IMR-90 (cell line): Measurements from ENCODE around the gene TMF1. TPM values are rescaled to one million over a fixed set of nuclear protein-coding genes. Genes with fewer than 3 reads are reported as not detected.

Experiments
- ATAC-seq: fragments of 200-7000 bp; cut with Tn5 transposase; 2 replicates; pipeline ENCODE4 v1.9.1; 2020; ENCODE audit warnings: low read depth, mild to moderate bottlenecking, moderate library complexity
- BruUV-seq: library from RNA; stranded (reverse); fragments of 400-500 nt; replicated peaks from 2 replicates; lab custom pipeline; 2021; lab: Mats Ljungman, UMichigan
- CTCF ChIA-PET: fragments of 300-600 bp; formaldehyde crosslinking; extraction: SDS; loops from one replicate; lab custom pipeline; 2021; ENCODE audit warnings: antibody characterized with exemption; lab: Yijun Ruan, JAX
- POLR2A ChIA-PET: fragments of 300-600 bp; sonication (Branson Sonifier 250); formaldehyde crosslinking; loops from one replicate; lab custom pipeline; 2022; ENCODE audit warnings: antibody characterized with exemption; ENCODE audit not compliant: unreplicated experiment; lab: Charles Lee
- DNase-seq: peaks from one replicate; pipeline ENCODE4 v3.0.0; 2013
- H2AFZ ChIP-seq: replicated peaks from 2 replicates; pipeline ENCODE3; 2013; ENCODE audit warnings: low read length, mild to moderate bottlenecking; ENCODE audit not compliant: poor library complexity
- H2AK5ac ChIP-seq: 2 replicates; pipeline ENCODE4 v1.6.1; 2013; ENCODE audit warnings: low read depth, low read length, inconsistent platforms
- H2AK9ac ChIP-seq: replicated peaks from 2 replicates; pipeline ENCODE3; 2013; ENCODE audit warnings: mild to moderate bottlenecking, low read depth, low read length, moderate library complexity; ENCODE audit not compliant: poor library complexity
- H2BK120ac ChIP-seq: 2 replicates; pipeline ENCODE4 v1.6.1; 2013; ENCODE audit warnings: low read depth, low read length, inconsistent platforms
- H2BK15ac ChIP-seq: 3 replicates; pipeline ENCODE4 v1.6.1; 2013; ENCODE audit warnings: low read depth, low read length, inconsistent platforms
- H2BK20ac ChIP-seq: 2 replicates; pipeline ENCODE4 v1.6.1; 2013; ENCODE audit warnings: low read depth, mild to moderate bottlenecking, inconsistent platforms, low read length, moderate library complexity
- H2BK5ac ChIP-seq: 2 replicates; pipeline ENCODE4 v1.6.1; 2013; ENCODE audit warnings: mild to moderate bottlenecking, low read depth, low read length, inconsistent platforms; ENCODE audit not compliant: poor library complexity, severe bottlenecking
- H3K14ac ChIP-seq: replicated peaks from 2 replicates; pipeline ENCODE4 v1.6.1; 2013; ENCODE audit warnings: low read depth, low read length, inconsistent platforms
- H3K18ac ChIP-seq: 2 replicates; pipeline ENCODE4 v1.6.1; 2013; ENCODE audit warnings: low read depth, low read length, control low read depth
- H3K23ac ChIP-seq: 2 replicates; pipeline ENCODE4 v1.6.1; 2013; ENCODE audit warnings: low read depth, low read length, inconsistent platforms
- H3K27ac ChIP-seq: 2 replicates; pipeline ENCODE4 v1.5.1; 2013; ENCODE audit warnings: mild to moderate bottlenecking, control low read depth, low read length; ENCODE audit not compliant: insufficient read depth
- H3K27me3 ChIP-seq: 2 replicates; pipeline ENCODE4 v1.6.1; 2013; ENCODE audit warnings: low read length; ENCODE audit not compliant: control insufficient read depth, insufficient read depth
- H3K36me3 ChIP-seq: 2 replicates; pipeline ENCODE4 v1.6.1; 2013; ENCODE audit warnings: low read length, mixed read lengths; ENCODE audit not compliant: control insufficient read depth, insufficient read depth
- H3K4ac ChIP-seq: 2 replicates; pipeline ENCODE4 v1.6.1; 2013; ENCODE audit warnings: low read depth, low read length, inconsistent platforms
- H3K4me1 ChIP-seq: 2 replicates; pipeline ENCODE4 v1.6.1; 2013; ENCODE audit warnings: low read length, mixed read lengths; ENCODE audit not compliant: control insufficient read depth, insufficient read depth
- H3K4me2 ChIP-seq: 2 replicates; pipeline ENCODE4 v1.6.1; 2013; ENCODE audit warnings: low read depth, mild to moderate bottlenecking, control low read depth, low read length, moderate library complexity
- H3K4me3 ChIP-seq: 2 replicates; pipeline ENCODE4 v1.5.1; 2013; ENCODE audit warnings: low read depth, mild to moderate bottlenecking, control low read depth, low read length, moderate library complexity; ENCODE audit not compliant: insufficient read depth
- H3K56ac ChIP-seq: 2 replicates; pipeline ENCODE4 v1.6.1; 2013; ENCODE audit warnings: low read length, inconsistent platforms; ENCODE audit not compliant: insufficient read depth; ENCODE audit errors: extremely low read depth
- H3K79me1 ChIP-seq, 2 experiments: 2 replicates each; pipeline ENCODE4 v1.6.1; 2013; ENCODE audit warnings: low read length in 2 of 2, inconsistent platforms in 1 of 2, low read depth in 1 of 2
- H3K9ac ChIP-seq: 2 replicates; pipeline ENCODE4 v1.6.1; 2013; ENCODE audit warnings: low read depth, low read length, control low read depth
- H3K9me1 ChIP-seq: 2 replicates; pipeline ENCODE4 v1.6.1; 2013; ENCODE audit warnings: low read length, inconsistent platforms; ENCODE audit not compliant: insufficient read depth
- H3K9me3 ChIP-seq: 2 replicates; pipeline ENCODE4 v1.6.1; 2013; ENCODE audit warnings: low read length; ENCODE audit not compliant: control insufficient read depth, insufficient read depth
- H4K20me1 ChIP-seq: 2 replicates; pipeline ENCODE4 v1.6.1; 2013; ENCODE audit warnings: low read length, inconsistent platforms; ENCODE audit not compliant: insufficient read depth
- H4K5ac ChIP-seq: 2 replicates; pipeline ENCODE4 v1.6.1; 2013; ENCODE audit warnings: mild to moderate bottlenecking, low read depth, low read length, control low read depth
- H4K8ac ChIP-seq, 2 experiments: 2 replicates each; pipeline ENCODE4 v1.6.1; 2013; ENCODE audit warnings: low read depth in 2 of 2, low read length in 2 of 2, control low read depth in 1 of 2, inconsistent platforms in 1 of 2
- H4K91ac ChIP-seq: 2 replicates; pipeline ENCODE4 v1.6.1; 2013; ENCODE audit warnings: low read depth, low read length, inconsistent platforms; ENCODE audit not compliant: insufficient read depth
- BHLHE40 ChIP-seq: fragments of 150-350 bp; IDR thresholded peaks from 2 replicates; pipeline ENCODE4 v1.6.1; 2016; ENCODE audit warnings: mild to moderate bottlenecking, low read depth, low read length
- CEBPB ChIP-seq: IDR thresholded peaks from 2 replicates; pipeline ENCODE4 v1.6.1; 2012; ENCODE audit warnings: low read depth, low read length, improper control_type of control experiment
- CTCF ChIP-seq: conservative IDR thresholded peaks from 2 replicates; pipeline ENCODE4 v1.5.1; 2012; ENCODE audit warnings: mild to moderate bottlenecking, low read depth, low read length, improper control_type of control experiment
- FOS ChIP-seq: fragments of 150-350 bp; IDR thresholded peaks from 2 replicates; pipeline ENCODE4 v1.6.1; 2016; ENCODE audit warnings: low read depth, low read length
- MAFK ChIP-seq: IDR thresholded peaks from 2 replicates; pipeline ENCODE4 v1.6.1; 2012; ENCODE audit warnings: low read depth, low read length, improper control_type of control experiment
- MAZ ChIP-seq: IDR thresholded peaks from 2 replicates; pipeline ENCODE4 v1.6.1; 2012; ENCODE audit warnings: low read depth, mild to moderate bottlenecking, low read length, improper control_type of control experiment, moderate library complexity, borderline replicate concordance
- MXI1 ChIP-seq: IDR thresholded peaks from 2 replicates; pipeline ENCODE4 v1.6.1; 2012; ENCODE audit warnings: low read depth, mild to moderate bottlenecking, low read length, moderate library complexity, borderline replicate concordance
- NFE2L2 ChIP-seq: fragments of 150-350 bp; IDR thresholded peaks from 2 replicates; pipeline ENCODE4 v1.6.1; 2016; ENCODE audit warnings: low read depth, mild to moderate bottlenecking, low read length
- POLR2A ChIP-seq: IDR thresholded peaks from 2 replicates; pipeline ENCODE4 v1.6.1; 2012; ENCODE audit warnings: mild to moderate bottlenecking, low read depth, low read length
- RAD21 ChIP-seq: IDR thresholded peaks from 2 replicates; pipeline ENCODE4 v1.6.1; 2012; ENCODE audit warnings: low read length, improper control_type of control experiment
- RFX5 ChIP-seq: IDR thresholded peaks from 2 replicates; pipeline ENCODE4 v1.8.0; 2012; ENCODE audit warnings: low read depth, mild to moderate bottlenecking, low read length, moderate library complexity
- SMC3 ChIP-seq: fragments of 150-350 bp; IDR thresholded peaks from 2 replicates; pipeline ENCODE4 v1.6.1; 2016; ENCODE audit warnings: low read depth, mild to moderate bottlenecking, antibody characterized with exemption, low read length, moderate library complexity
- USF2 ChIP-seq: fragments of 150-350 bp; IDR thresholded peaks from 2 replicates; pipeline ENCODE4 v1.6.1; 2017; ENCODE audit warnings: mild to moderate bottlenecking, antibody characterized with exemption, low read length, low read depth
- dilution Hi-C: fragments of 300-500 bp; cut with HindIII; formaldehyde crosslinking; loops from one replicate; pipeline ENCODE4 v1.14.3; 2018; ENCODE audit warnings: low sequenced_read_pairs; ENCODE audit not compliant: unreplicated experiment
- in situ Hi-C: fragments of 300-500 bp; cut with MboI; formaldehyde crosslinking; loops from 3 replicates; pipeline ENCODE4 v1.14.3; 2019; ENCODE audit warnings: low sequenced_read_pairs, inconsistent platforms, mixed read lengths
- intact Hi-C: fragments of 100-400 bp; cut with micrococcal nuclease; formaldehyde crosslinking; loops from 2 replicates; pipeline ENCODE4 v1.10.0; 2022
- polyA plus RNA-seq, 3 experiments: library from polyadenylated mRNA; depleted of rRNA; stranded (reverse); fragments of >200 nt; gene quantifications; 2 replicates each; pipeline ENCODE4 v1.2.3, GENCODE V29; 2012; ENCODE audit warnings: low replicate concordance in 1 of 3
- total RNA-seq: library from RNA; depleted of rRNA; stranded (reverse); fragments of >200 nt; gene quantifications from 2 replicates; pipeline ENCODE4 v1.2.3, GENCODE V29; 2012

Gene TMF1
- total and polyA plus RNA-seq, 2 of the 4 experiments (the other 2 are of a cell fraction): 12.4 to 39.1 TPM

- DNase-seq (peak; percentile 83), ATAC-seq (peak; percentile 15; the same call in 1 of the 2 replicates)
- Histone ChIP-seq H3K9me1 (peaks cover 7% of the 10 kb centered on the region), H2AK5ac (no peak overlapping the region), H2BK120ac (0 out of 2 replicates have a peak overlapping the region, but pooled peaks have one; percentile 39), H3K9ac (no peak overlapping the region), H3K56ac (no peak overlapping the region; the same call in 1 of the 2 replicates), H3K27me3 (no peaks in the 10 kb centered on the region), H4K20me1 (peaks cover under 1% of the 10 kb centered on the region; the same call in 1 of the 2 replicates), H3K4me3 (no peak overlapping the region), H3K36me3 (peaks cover 1% of the 10 kb centered on the region; the same call in 1 of the 2 replicates), H2AK9ac (no peak overlapping the region), H3K4ac (no peak overlapping the region), H4K5ac (no peak overlapping the region), H3K4me1 (peaks cover 9% of the 10 kb centered on the region), H3K9me3 (no peaks in the 10 kb centered on the region), H3K4me2 (peak overlapping the region; percentile 21; the same call in 1 of the 2 replicates), H3K79me1 (peaks cover 0 to 41% of the 10 kb centered on the region in 2 experiments), H3K18ac (no peak overlapping the region; the same call in 1 of the 2 replicates), H3K23ac (peak overlapping the region; percentile 6; the same call in 1 of the 2 replicates), H4K8ac (peak overlapping the region in 1 of 2 experiments; percentile 39; a peak in 1 of 4 replicates), H2BK5ac (peak overlapping the region; percentile 73), H2AFZ (peak overlapping the region; percentile 3), H3K14ac (no peak overlapping the region; the same call in 1 of the 2 replicates), H4K91ac (no peak overlapping the region), H2BK15ac (no peak overlapping the region), H2BK20ac (no peak overlapping the region), H3K27ac (0 out of 2 replicates have a peak overlapping the region, but pooled peaks have one; percentile 21)
- POLR2A ChIA-PET: no interaction called here
- no TSS peak for BruUV-seq
- dilution Hi-C loops (no loop called here), intact Hi-C loops (loop anchor here (10.0 kb wide), 2 partner anchors 782 to 862 kb away; no protein-coding TSS in a partner anchor), in situ Hi-C loops (no loop called here)
- TF ChIP-seq BHLHE40 (no peak), USF2 (no peak), FOS (no peak), CTCF (no peak), RFX5 (no peak), RAD21 (no peak), MAFK (no peak), MXI1 (no peak), MAZ (no peak), CEBPB (no peak), NFE2L2 (no peak), POLR2A (no peak), SMC3 (no peak)
- CTCF ChIA-PET: no interaction called here
Measured at GRCh38 chr3:69082805-69083204, 30.7 kb upstream of the TMF1 start.
